HG03439 (cell line): ENCODE data around the gene HCFC1R1.
"Not testable (repeated sequence)": the region's sequence is repeated elsewhere in the genome, so short reads cannot be mapped to it uniquely, and the experiment has no call there.

Experiments
- ATAC-seq: cut with Tn5 transposase; IDR thresholded peaks from one replicate; pipeline ENCODE4 v1.9.1; 2021; ENCODE audit warnings: mild to moderate bottlenecking, moderate library complexity; ENCODE audit not compliant: unreplicated experiment

HCFC1R1 gene

GRCh38 chr16:3057181-3058138, 33.7 kb upstream of the HCFC1R1 start:
- ATAC-seq: no peak

GRCh38 chr16:3056336-3057180, 32.8 kb upstream of the HCFC1R1 start:
- ATAC-seq: no peak

- not testable (repeated sequence) for ATAC-seq
Observed at GRCh38 chr16:3055734-3056115, 32.0 kb upstream of the HCFC1R1 start.

GRCh38 chr16:3054965-3055733, 31.4 kb upstream of the HCFC1R1 start:
- no peak for ATAC-seq

- not testable (repeated sequence) for ATAC-seq
Observed at GRCh38 chr16:3053330-3053710, 29.6 kb upstream of the HCFC1R1 start.

- ATAC-seq: not testable (repeated sequence)
Observed at GRCh38 chr16:3052571-3053329, 29.0 kb upstream of the HCFC1R1 start.

GRCh38 chr16:3051494-3051893, 27.8 kb upstream of the HCFC1R1 start:
- ATAC-seq: no peak

- ATAC-seq: no peak
Observed at GRCh38 chr16:3051009-3051408, 27.3 kb upstream of the HCFC1R1 start.

GRCh38 chr16:3050487-3050886, 26.7 kb upstream of the HCFC1R1 start:
- ATAC-seq: no peak

- no peak for ATAC-seq
Observed at GRCh38 chr16:3049921-3050481, 26.3 kb upstream of the HCFC1R1 start.

- no peak for ATAC-seq
Observed at GRCh38 chr16:3047387-3047720, 23.6 kb upstream of the HCFC1R1 start.

GRCh38 chr16:3046641-3047386, 23.1 kb upstream of the HCFC1R1 start:
- ATAC-seq: no peak

- no peak for ATAC-seq
Observed at GRCh38 chr16:3045758-3046640, 22.3 kb upstream of the HCFC1R1 start, which contains the start of gene MMP25. TSS of gene MMP25 (plus strand) at chr16:3046561. CDS start at chr16:3046918, 357 bp downstream.

- no peak for ATAC-seq
Observed at GRCh38 chr16:3044708-3045107, 21.0 kb upstream of the HCFC1R1 start.

GRCh38 chr16:3042376-3042775, 18.6 kb upstream of the HCFC1R1 start:
- no peak for ATAC-seq

- ATAC-seq: no peak
Observed at GRCh38 chr16:3038896-3039295, 15.2 kb upstream of the HCFC1R1 start.

GRCh38 chr16:3038256-3038655, 14.5 kb upstream of the HCFC1R1 start:
- no peak for ATAC-seq

GRCh38 chr16:3036726-3037315, 13.1 kb upstream of the HCFC1R1 start, which contains the start of gene BICDL2:
TSS of gene BICDL2 (minus strand) at chr16:3036944. CDS start at chr16:3035496, 1,448 bp downstream.
- no peak for ATAC-seq
